WTC11 (cell line): Measurements from ENCODE around the gene SPACA7.

ENCODE experiments used
- CREB1 ChIP-seq: sonication (generic); formaldehyde crosslinking; IDR thresholded peaks from 2 replicates; pipeline ENCODE4 v1.8.0; 2023; ENCODE audit warnings: mild to moderate bottlenecking, missing genetic modification reagents
- NR2C2 ChIP-seq: sonication (generic); formaldehyde crosslinking; IDR thresholded peaks from 2 replicates; pipeline ENCODE4 v1.8.0; 2022; ENCODE audit warnings: mild to moderate bottlenecking, missing genetic modification reagents
- NR3C1 ChIP-seq: sonication (generic); formaldehyde crosslinking; conservative IDR thresholded peaks from 2 replicates; pipeline ENCODE4 v1.8.1; 2023; ENCODE audit warnings: low read depth, mild to moderate bottlenecking, missing genetic modification reagents
- TF ChIP-seq, protein P1 (sequence below): sonication (generic); formaldehyde crosslinking; IDR thresholded peaks from 2 replicates; pipeline ENCODE4 v1.8.1; 2023; ENCODE audit warnings: mild to moderate bottlenecking, missing genetic modification reagents, moderate library complexity
- TF ChIP-seq, protein P2 (sequence below): fragments of 200-600 bp; IDR thresholded peaks from 2 replicates; pipeline ENCODE4 v1.8.0; 2022; ENCODE audit warnings: antibody characterized with exemption
- TF ChIP-seq, protein P3 (sequence below): sonication (generic); formaldehyde crosslinking; IDR thresholded peaks from 2 replicates; pipeline ENCODE4 v1.8.0; 2022; ENCODE audit warnings: mild to moderate bottlenecking, missing genetic modification reagents
- TF ChIP-seq, protein P4 (sequence below): sonication (generic); formaldehyde crosslinking; IDR thresholded peaks from 2 replicates; pipeline ENCODE4 v1.8.0; 2022; ENCODE audit warnings: mild to moderate bottlenecking, missing genetic modification reagents
- TF ChIP-seq, protein P5 (sequence below): sonication (generic); formaldehyde crosslinking; IDR thresholded peaks from 2 replicates; pipeline ENCODE4 v1.8.1; 2022; ENCODE audit warnings: low read depth, mild to moderate bottlenecking, moderate library complexity, missing genetic modification reagents, borderline replicate concordance
- TF ChIP-seq, protein P6 (sequence below): sonication (generic); formaldehyde crosslinking; conservative IDR thresholded peaks from 2 replicates; pipeline ENCODE4 v1.8.1; 2022; ENCODE audit warnings: mild to moderate bottlenecking, missing genetic modification reagents
- TF ChIP-seq, protein P7 (sequence below): sonication (generic); formaldehyde crosslinking; IDR thresholded peaks from 2 replicates; pipeline ENCODE4 v1.8.1; 2023; ENCODE audit warnings: mild to moderate bottlenecking, missing genetic modification reagents

DNA sequence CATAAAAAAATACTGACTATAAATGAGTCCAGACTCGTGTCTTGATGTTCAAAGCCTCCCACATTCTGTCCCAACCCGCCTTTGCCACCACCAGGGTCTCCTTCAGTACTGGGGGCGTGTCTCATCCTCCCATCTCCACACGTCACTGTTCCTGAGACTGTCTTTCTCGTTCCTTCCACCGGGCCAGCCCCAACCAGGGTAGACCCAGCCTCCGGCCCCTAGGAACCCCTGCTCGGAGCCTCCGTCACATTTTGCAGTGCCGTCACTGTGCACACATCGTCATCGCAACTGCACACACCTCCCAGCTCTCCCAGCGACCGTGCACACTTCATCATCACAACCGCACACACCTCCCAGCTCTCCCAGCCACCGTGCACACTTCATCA, 73.4 kb downstream of the SPACA7 start:
- TF ChIP-seq NR3C1 (CRISPR knock-in tag) (no peak), CREB1 (CRISPR knock-in tag) (no peak), NR2C2 (CRISPR knock-in tag) (no peak)
- TF ChIP-seq, protein P1, sequence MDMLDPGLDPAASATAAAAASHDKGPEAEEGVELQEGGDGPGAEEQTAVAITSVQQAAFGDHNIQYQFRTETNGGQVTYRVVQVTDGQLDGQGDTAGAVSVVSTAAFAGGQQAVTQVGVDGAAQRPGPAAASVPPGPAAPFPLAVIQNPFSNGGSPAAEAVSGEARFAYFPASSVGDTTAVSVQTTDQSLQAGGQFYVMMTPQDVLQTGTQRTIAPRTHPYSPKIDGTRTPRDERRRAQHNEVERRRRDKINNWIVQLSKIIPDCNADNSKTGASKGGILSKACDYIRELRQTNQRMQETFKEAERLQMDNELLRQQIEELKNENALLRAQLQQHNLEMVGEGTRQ (CRISPR knock-in tag), result no peak
- TF ChIP-seq, protein P2, sequence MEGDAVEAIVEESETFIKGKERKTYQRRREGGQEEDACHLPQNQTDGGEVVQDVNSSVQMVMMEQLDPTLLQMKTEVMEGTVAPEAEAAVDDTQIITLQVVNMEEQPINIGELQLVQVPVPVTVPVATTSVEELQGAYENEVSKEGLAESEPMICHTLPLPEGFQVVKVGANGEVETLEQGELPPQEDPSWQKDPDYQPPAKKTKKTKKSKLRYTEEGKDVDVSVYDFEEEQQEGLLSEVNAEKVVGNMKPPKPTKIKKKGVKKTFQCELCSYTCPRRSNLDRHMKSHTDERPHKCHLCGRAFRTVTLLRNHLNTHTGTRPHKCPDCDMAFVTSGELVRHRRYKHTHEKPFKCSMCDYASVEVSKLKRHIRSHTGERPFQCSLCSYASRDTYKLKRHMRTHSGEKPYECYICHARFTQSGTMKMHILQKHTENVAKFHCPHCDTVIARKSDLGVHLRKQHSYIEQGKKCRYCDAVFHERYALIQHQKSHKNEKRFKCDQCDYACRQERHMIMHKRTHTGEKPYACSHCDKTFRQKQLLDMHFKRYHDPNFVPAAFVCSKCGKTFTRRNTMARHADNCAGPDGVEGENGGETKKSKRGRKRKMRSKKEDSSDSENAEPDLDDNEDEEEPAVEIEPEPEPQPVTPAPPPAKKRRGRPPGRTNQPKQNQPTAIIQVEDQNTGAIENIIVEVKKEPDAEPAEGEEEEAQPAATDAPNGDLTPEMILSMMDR, result no peak
- TF ChIP-seq, protein P3, sequence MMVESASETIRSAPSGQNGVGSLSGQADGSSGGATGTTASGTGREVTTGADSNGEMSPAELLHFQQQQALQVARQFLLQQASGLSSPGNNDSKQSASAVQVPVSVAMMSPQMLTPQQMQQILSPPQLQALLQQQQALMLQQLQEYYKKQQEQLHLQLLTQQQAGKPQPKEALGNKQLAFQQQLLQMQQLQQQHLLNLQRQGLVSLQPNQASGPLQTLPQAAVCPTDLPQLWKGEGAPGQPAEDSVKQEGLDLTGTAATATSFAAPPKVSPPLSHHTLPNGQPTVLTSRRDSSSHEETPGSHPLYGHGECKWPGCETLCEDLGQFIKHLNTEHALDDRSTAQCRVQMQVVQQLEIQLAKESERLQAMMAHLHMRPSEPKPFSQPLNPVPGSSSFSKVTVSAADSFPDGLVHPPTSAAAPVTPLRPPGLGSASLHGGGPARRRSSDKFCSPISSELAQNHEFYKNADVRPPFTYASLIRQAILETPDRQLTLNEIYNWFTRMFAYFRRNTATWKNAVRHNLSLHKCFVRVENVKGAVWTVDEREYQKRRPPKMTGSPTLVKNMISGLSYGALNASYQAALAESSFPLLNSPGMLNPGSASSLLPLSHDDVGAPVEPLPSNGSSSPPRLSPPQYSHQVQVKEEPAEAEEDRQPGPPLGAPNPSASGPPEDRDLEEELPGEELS (CRISPR knock-in tag), result no peak
- TF ChIP-seq, protein P4, sequence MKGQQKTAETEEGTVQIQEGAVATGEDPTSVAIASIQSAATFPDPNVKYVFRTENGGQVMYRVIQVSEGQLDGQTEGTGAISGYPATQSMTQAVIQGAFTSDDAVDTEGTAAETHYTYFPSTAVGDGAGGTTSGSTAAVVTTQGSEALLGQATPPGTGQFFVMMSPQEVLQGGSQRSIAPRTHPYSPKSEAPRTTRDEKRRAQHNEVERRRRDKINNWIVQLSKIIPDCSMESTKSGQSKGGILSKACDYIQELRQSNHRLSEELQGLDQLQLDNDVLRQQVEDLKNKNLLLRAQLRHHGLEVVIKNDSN (CRISPR knock-in tag), result no peak
- TF ChIP-seq, protein P5, sequence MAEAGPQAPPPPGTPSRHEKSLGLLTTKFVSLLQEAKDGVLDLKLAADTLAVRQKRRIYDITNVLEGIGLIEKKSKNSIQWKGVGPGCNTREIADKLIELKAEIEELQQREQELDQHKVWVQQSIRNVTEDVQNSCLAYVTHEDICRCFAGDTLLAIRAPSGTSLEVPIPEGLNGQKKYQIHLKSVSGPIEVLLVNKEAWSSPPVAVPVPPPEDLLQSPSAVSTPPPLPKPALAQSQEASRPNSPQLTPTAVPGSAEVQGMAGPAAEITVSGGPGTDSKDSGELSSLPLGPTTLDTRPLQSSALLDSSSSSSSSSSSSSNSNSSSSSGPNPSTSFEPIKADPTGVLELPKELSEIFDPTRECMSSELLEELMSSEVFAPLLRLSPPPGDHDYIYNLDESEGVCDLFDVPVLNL (CRISPR knock-in tag), result no peak
- TF ChIP-seq, protein P6, sequence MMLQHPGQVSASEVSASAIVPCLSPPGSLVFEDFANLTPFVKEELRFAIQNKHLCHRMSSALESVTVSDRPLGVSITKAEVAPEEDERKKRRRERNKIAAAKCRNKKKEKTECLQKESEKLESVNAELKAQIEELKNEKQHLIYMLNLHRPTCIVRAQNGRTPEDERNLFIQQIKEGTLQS (CRISPR knock-in tag), result no peak
- TF ChIP-seq, protein P7, sequence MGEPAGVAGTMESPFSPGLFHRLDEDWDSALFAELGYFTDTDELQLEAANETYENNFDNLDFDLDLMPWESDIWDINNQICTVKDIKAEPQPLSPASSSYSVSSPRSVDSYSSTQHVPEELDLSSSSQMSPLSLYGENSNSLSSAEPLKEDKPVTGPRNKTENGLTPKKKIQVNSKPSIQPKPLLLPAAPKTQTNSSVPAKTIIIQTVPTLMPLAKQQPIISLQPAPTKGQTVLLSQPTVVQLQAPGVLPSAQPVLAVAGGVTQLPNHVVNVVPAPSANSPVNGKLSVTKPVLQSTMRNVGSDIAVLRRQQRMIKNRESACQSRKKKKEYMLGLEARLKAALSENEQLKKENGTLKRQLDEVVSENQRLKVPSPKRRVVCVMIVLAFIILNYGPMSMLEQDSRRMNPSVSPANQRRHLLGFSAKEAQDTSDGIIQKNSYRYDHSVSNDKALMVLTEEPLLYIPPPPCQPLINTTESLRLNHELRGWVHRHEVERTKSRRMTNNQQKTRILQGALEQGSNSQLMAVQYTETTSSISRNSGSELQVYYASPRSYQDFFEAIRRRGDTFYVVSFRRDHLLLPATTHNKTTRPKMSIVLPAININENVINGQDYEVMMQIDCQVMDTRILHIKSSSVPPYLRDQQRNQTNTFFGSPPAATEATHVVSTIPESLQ (CRISPR knock-in tag), result no peak
